GM18526 (cell line): ENCODE data around the gene GDA.

Experiments used
- POLR2A ChIP-seq: IDR thresholded peaks from 3 replicates; pipeline ENCODE4 v1.6.1; 2011; ENCODE audit not compliant: insufficient read length; ENCODE audit errors: extremely low read depth

The GDA gene

DNA sequence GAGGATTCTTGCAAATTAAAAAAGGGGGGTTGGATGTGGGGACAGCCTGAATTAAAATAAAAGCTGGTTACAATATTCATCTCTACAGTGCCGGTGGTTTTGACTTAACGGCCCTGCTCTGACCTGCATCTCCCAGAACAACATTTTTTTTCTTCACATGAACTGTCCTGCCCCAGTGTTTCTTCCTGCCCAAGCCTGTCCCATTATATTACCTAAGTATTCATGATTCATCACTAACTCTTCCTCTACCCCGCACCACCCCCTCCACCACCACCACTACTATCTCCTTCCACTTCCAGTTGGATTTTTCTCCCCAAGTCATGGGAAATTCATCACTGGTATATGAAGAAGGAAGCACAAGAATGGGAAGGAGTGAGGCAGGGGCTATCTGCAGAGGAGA is 125.7 kb downstream of the GDA start:
- no peak for TF ChIP-seq POLR2A

- TF ChIP-seq POLR2A: no peak
Observed at GRCh38 chr9:72276429-72276828, 127.2 kb downstream of the GDA start.

GRCh38 chr9:72278959-72279358 is 129.7 kb downstream of the GDA start:
- no peak for TF ChIP-seq POLR2A

- no peak for TF ChIP-seq POLR2A
Observed at GRCh38 chr9:72280913-72281500, 131.8 kb downstream of the GDA start.

DNA sequence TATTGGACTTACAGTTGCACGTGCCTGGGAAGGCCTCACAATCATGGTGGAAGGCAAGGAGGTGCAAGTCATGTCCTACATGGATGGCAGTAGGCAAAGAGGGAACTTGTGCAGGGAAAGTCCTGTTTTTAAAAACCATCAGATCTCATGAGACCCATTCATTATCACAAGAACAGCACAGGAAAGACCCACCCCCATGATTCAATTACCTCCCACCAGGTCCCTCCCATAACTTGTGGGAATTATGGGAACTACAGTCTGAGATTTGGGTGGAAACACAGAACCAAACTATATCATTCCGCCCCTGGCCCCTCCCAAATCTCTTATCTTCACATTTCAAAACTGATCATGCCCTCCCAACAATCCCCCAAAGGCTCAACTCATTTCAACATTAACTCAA is 140.2 kb downstream of the GDA start:
- no peak for TF ChIP-seq POLR2A

GRCh38 chr9:72290311-72290710 is 141.1 kb downstream of the GDA start:
- no peak for TF ChIP-seq POLR2A

- TF ChIP-seq POLR2A: no peak
Observed at GRCh38 chr9:72292256-72292682, 143.0 kb downstream of the GDA start.

- TF ChIP-seq POLR2A: no peak
Observed at GRCh38 chr9:72292874-72293607, 143.8 kb downstream of the GDA start.

- no peak for TF ChIP-seq POLR2A
Observed at GRCh38 chr9:72294936-72295335, 145.7 kb downstream of the GDA start.

- no peak for TF ChIP-seq POLR2A
Observed at GRCh38 chr9:72297516-72297915, 148.3 kb downstream of the GDA start.

GRCh38 chr9:72299017-72299603 is 149.9 kb downstream of the GDA start:
- TF ChIP-seq POLR2A: no peak

DNA sequence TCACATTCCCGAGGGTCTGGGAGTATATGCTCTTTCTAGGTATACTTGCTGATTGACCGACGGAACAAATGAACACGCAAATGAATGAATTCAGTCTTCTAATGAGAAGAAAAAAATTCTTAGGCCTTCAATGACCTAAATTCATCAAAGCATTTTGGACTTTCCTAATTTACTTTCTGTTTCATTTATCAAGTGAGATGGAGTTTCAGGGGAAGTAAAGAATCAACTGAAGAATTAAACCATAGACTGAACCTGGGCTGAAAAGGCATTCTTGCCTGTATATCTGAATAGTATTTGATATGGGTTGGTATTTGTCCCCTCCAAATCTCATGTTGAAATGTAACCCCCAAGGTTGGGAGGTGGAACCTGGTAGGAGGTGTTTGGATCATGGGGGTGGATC is 151.6 kb downstream of the GDA start:
- TF ChIP-seq POLR2A: no peak
